NAMALWA (cell line): Measurements from ENCODE around the gene CLCNKB.

ENCODE experiments used
- DNase-seq: peaks from one replicate; pipeline ENCODE4 v3.0.0-alpha.2; 2015; ENCODE audit warnings: low spot score

Gene CLCNKB

GRCh38 chr1:16095447-16095846 is 51.9 kb downstream of the CLCNKB start:
- DNase-seq, result no peak

GRCh38 chr1:16099412-16099811 is 55.8 kb downstream of the CLCNKB start:
- no peak for DNase-seq

- no peak for DNase-seq
Observed at GRCh38 chr1:16101623-16102022, 58.0 kb downstream of the CLCNKB start.
